MCF 10A (cell line): ENCODE measurements around the gene LHX2. TPM values are rescaled to one million over a fixed set of nuclear protein-coding genes. Genes with fewer than 3 reads are reported as not detected.

ENCODE experiments used
- BruUV-seq: library from RNA; stranded (reverse); fragments of 400-500 nt; replicated peaks from 2 replicates; lab custom pipeline; 2021; lab: Mats Ljungman, UMichigan
- CTCF ChIA-PET: fragments of 300-600 bp; sonication (Branson Sonifier 250); formaldehyde crosslinking; extraction: SDS; loops from one replicate; lab custom pipeline; 2021; ENCODE audit warnings: antibody characterized with exemption, inconsistent platforms; lab: Yijun Ruan, JAX
- POLR2A ChIA-PET: fragments of 300-600, 350-650 bp; sonication (Branson Sonifier 250); formaldehyde crosslinking; extraction: SDS; loops from one replicate; lab custom pipeline; 2020; ENCODE audit warnings: antibody characterized with exemption, inconsistent platforms; lab: Yijun Ruan, JAX
- DNase-seq: peaks from one replicate; pipeline ENCODE4 v3.0.0-alpha.2; 2018; ENCODE audit not compliant: unreplicated experiment
- H3K27ac Mint-ChIP-seq: one replicate; pipeline ENCODE4 v1.8.0; 2022; ENCODE audit warnings: mild to moderate bottlenecking, low read depth, mixed read lengths; ENCODE audit not compliant: unreplicated experiment
- H3K27me3 Mint-ChIP-seq: one replicate; pipeline ENCODE4 v1.8.0; 2022; ENCODE audit warnings: mixed read lengths; ENCODE audit not compliant: insufficient read depth, unreplicated experiment
- H3K36me3 Mint-ChIP-seq: one replicate; pipeline ENCODE4 v1.8.0; 2022; ENCODE audit warnings: mild to moderate bottlenecking, moderate library complexity, mixed read lengths; ENCODE audit not compliant: insufficient read depth, unreplicated experiment
- H3K4me1 Mint-ChIP-seq: one replicate; pipeline ENCODE4 v1.8.0; 2022; ENCODE audit warnings: mixed read lengths; ENCODE audit not compliant: insufficient read depth, unreplicated experiment
- H3K4me3 Mint-ChIP-seq: one replicate; pipeline ENCODE4 v1.8.0; 2022; ENCODE audit warnings: mild to moderate bottlenecking, moderate library complexity, mixed read lengths; ENCODE audit not compliant: unreplicated experiment
- H3K9me3 Mint-ChIP-seq: one replicate; pipeline ENCODE4 v1.8.0; 2022; ENCODE audit warnings: mixed read lengths; ENCODE audit not compliant: unreplicated experiment
- CTCF ChIP-seq: fragments of 200-600 bp; IDR thresholded peaks from one replicate; pipeline ENCODE4 v1.8.0; 2022; ENCODE audit warnings: antibody characterized with exemption, mild to moderate bottlenecking; ENCODE audit not compliant: unreplicated experiment
- intact Hi-C: fragments of 100-400 bp; cut with micrococcal nuclease; formaldehyde crosslinking; loops from 2 replicates; pipeline ENCODE4 v1.14.1; 2022
- total RNA-seq: library from RNA; stranded (reverse); gene quantifications from 2 replicates; pipeline ENCODE4 v1.2.3, GENCODE V29; 2022

The LHX2 gene
- total RNA-seq, 1 experiment from 2014 or later, result 0.63 TPM

DNA sequence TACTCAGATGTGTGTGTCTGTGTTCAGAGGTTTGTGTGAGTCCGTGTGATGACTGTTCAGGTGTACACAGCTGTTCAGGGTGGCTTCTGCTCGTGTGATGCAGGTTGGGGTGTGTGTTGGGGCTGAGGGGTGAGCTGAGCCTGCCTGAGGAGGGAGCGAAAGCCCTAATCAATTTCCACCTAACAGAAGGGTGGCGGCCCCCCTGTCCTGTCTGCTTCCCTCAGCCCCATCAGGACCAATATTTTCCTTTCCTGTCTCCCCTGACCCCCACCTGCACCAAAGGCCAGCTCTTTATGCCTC is 30.2 kb downstream of the LHX2 start:
- no peak overlapping the region for H3K4me3 Mint-ChIP-seq
- H3K9me3 Mint-ChIP-seq, result no peaks in the 10 kb centered on the region
- CTCF ChIA-PET, result interaction anchor here (0.7 to 1.5 kb wide), 5 partner anchors 9 to 498 kb away, joined by 3 to 4 read pairs (median 3); no protein-coding TSS in a partner anchor
- no peak for TF ChIP-seq CTCF
- peaks cover 7% of the 10 kb centered on the region for H3K4me1 Mint-ChIP-seq
- POLR2A ChIA-PET, result interaction anchor here (1.2 kb wide), 1 partner anchor 305 kb away, joined by 3 read pairs; no protein-coding TSS in a partner anchor
- BruUV-seq, result no TSS peak
- peaks cover 21% of the 10 kb centered on the region for H3K27me3 Mint-ChIP-seq
- H3K27ac Mint-ChIP-seq, result no peak overlapping the region
- H3K36me3 Mint-ChIP-seq, result no peaks in the 10 kb centered on the region
- no peak for DNase-seq
- intact Hi-C loops, result loop anchor here (2.0 kb wide), 1 partner anchor 317 kb away; no protein-coding TSS in a partner anchor

DNA sequence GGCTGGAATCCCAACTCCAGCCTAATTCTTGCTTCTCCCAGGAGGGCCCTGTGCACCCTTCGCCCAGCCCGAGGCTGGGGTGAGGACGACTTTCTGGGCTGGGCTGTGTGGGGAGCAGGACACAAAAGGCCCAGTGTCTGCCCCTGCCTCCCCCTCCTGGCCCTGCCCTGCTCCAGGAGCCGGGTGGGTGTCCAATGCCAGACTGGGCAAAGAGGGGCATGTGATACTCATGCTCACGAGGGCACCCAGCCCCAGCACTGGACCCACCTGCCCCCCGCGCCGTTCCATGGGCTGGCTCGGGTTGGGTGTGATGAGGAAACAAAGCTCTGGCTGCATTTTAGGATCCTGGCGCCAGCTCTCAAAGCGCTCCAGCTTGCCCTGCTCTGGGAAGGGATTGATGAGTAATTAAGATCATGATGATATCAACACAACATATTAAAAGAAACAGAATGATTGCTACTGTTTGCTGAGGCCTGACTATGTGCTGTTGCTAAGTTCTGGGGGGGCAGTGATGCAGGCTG is 30.7 kb downstream of the LHX2 start:
- no peaks in the 10 kb centered on the region for H3K36me3 Mint-ChIP-seq
- no peak for TF ChIP-seq CTCF
- intact Hi-C loops, result no loop called here
- H3K9me3 Mint-ChIP-seq, result no peaks in the 10 kb centered on the region
- BruUV-seq, result no TSS peak
- ChIA-PET POLR2A (interaction anchor here (1.2 kb wide), 1 partner anchor 305 kb away, joined by 3 read pairs; no protein-coding TSS in a partner anchor), CTCF (interaction anchor here (0.6 to 1.5 kb wide), 3 partner anchors 8 to 496 kb away, joined by 4 read pairs; no protein-coding TSS in a partner anchor)
- H3K4me1 Mint-ChIP-seq, result peaks cover 7% of the 10 kb centered on the region
- H3K27me3 Mint-ChIP-seq, result peaks cover 16% of the 10 kb centered on the region
- H3K27ac Mint-ChIP-seq, result no peak overlapping the region
- no peak overlapping the region for H3K4me3 Mint-ChIP-seq
- DNase-seq, result no peak

- Mint-ChIP-seq H3K27me3 (peaks cover 10% of the 10 kb centered on the region), H3K4me3 (peak overlapping the region; percentile 9), H3K4me1 (peaks cover 7% of the 10 kb centered on the region), H3K27ac (no peak overlapping the region), H3K36me3 (no peaks in the 10 kb centered on the region), H3K9me3 (no peaks in the 10 kb centered on the region)
- ChIA-PET POLR2A (no interaction called here), CTCF (no interaction called here)
- intact Hi-C loops, result no loop called here
- no peak for TF ChIP-seq CTCF
- BruUV-seq, result no TSS peak
- DNase-seq, result no peak
Measured at GRCh38 chr9:124044448-124044847, 32.9 kb downstream of the LHX2 start.

DNA sequence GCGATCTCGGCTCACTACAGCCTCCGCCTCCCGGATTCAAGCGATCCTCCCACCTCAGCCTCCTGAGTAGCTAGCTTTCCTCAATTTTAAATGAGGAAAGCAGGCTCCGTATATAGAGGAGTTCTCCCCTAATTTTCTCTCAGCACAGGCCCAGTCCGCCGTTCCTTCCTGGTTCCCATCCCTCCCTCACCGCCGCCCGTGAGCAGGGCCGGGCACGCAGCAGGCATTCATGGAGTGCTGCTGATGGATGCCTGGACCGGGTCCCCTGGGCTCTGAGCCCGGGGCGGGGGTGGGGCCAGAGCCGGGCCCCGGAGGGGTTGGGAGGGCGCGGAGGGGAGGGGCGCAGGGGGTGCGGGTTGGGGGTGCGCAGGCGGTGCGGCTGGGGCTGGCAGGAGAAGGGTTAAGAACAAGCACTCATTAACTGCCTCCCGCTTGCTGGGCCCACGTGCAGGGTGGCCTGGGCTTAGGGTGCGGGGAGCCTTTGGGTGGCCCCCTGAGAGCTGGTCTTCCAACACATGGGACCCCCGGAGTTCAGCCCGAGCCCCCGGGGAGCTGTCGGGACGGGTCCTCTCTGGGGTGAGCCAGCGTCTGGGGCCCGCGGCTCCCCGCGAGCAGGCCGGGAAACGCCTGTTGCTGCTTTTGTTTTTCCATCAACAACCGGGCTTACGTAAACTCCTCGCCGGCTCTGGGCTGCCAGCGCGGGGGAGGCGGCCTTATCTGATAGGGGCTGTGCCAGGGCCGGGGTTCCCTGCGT is 33.7 kb downstream of the LHX2 start:
- POLR2A ChIA-PET, result no interaction called here
- Mint-ChIP-seq H3K36me3 (no peaks in the 10 kb centered on the region), H3K9me3 (no peaks in the 10 kb centered on the region), H3K4me3 (peak overlapping the region; percentile 17), H3K27ac (no peak overlapping the region), H3K27me3 (peaks cover 10% of the 10 kb centered on the region), H3K4me1 (peaks cover 7% of the 10 kb centered on the region)
- CTCF ChIA-PET, result no interaction called here
- intact Hi-C loops, result no loop called here
- no peak for TF ChIP-seq CTCF
- DNase-seq, result peak; percentile 47
- no TSS peak for BruUV-seq
